Adipose tissue (tissue), 3 donors: Measurements from ENCODE around the gene PARM1. TPM values are rescaled to one million over a fixed set of nuclear protein-coding genes. Genes with fewer than 3 reads are reported as not detected.

Experiments used
- H3K27ac ChIP-seq: one replicate; pipeline ENCODE4 v1.5.1; 2013; ENCODE audit warnings: low read depth, low read length
- WGBS, 3 donors: extraction: QIAGEN DNeasy Blood & Tissue Kit; methylation state at CpG; one replicate each; pipeline ENCODE4 v1.1.7; 2013; 5-methylcytosine and 5-hydroxymethylcytosine counted together
- polyA plus RNA-seq, 3 donors: library from polyadenylated mRNA; stranded (reverse); fragments of 200-250 nt; gene quantifications; one replicate each; pipeline ENCODE4 v1.2.3, GENCODE V29; 2013
- donor health status: healthy with polysubstance abuse.
- donor health status: Bipolar disorder and iron deficiency.
- donor health status: healthy.

The PARM1 gene, protein sequence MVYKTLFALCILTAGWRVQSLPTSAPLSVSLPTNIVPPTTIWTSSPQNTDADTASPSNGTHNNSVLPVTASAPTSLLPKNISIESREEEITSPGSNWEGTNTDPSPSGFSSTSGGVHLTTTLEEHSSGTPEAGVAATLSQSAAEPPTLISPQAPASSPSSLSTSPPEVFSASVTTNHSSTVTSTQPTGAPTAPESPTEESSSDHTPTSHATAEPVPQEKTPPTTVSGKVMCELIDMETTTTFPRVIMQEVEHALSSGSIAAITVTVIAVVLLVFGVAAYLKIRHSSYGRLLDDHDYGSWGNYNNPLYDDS
- 10 to 100 TPM in 2 of 3 donors, 1 to 10 TPM in 1; 9.5 to 16.0 (median 11.3) TPM for polyA plus RNA-seq

GRCh38 chr4:74932832-74933561, at the start of gene PARM1:
Gene PARM1 (plus strand): TSS chr4:74933116. CDS start chr4:74933328, 212 bp downstream.
- no peak within 1 kb of the TSS for H3K27ac ChIP-seq
- WGBS, 3 donors, result 1% methylated on average over 53 to 64 of the region's 64 CpGs

- H3K27ac ChIP-seq, result no peak overlapping the region
- 13 to 40% (median 39%) methylated on average over 2 of the region's 2 CpGs for WGBS, 3 donors
Measured at GRCh38 chr4:74884266-74884665, 48.6 kb upstream of the PARM1 start.

DNA sequence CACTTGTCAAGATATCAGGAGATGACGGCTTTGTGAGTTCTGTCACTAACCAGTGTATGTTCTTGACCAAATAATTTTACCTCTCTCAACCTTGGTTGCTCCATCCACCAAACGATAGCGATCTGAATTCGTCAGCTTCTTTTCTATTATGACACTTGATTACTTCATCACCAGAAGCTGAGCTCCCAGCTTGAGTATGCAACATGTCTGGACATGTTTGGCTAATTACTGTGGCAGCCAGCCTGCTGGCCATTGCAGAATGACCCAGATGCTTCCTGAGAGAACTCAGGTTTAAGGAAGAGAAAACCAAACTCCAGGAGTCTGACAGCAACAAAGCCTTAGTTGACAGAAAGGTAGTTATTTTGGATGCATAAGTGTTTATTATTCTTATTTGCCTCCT, 46.4 kb upstream of the PARM1 start:
- H3K27ac ChIP-seq, result no peak overlapping the region
- 65 to 90% (median 72%) methylated on average over 4 of the region's 4 CpGs for WGBS, 3 donors

- 52 to 74% (median 58%) methylated on average over 5 of the region's 5 CpGs for WGBS, 3 donors
- H3K27ac ChIP-seq, result no peak overlapping the region
Measured at GRCh38 chr4:74890341-74890740, 42.6 kb upstream of the PARM1 start.

- H3K27ac ChIP-seq, result no peak overlapping the region
- WGBS, 3 donors, result 61 to 84% (median 80%) methylated on average over 1 of the region's 1 CpG
Measured at GRCh38 chr4:74891037-74891436, 41.9 kb upstream of the PARM1 start.

DNA sequence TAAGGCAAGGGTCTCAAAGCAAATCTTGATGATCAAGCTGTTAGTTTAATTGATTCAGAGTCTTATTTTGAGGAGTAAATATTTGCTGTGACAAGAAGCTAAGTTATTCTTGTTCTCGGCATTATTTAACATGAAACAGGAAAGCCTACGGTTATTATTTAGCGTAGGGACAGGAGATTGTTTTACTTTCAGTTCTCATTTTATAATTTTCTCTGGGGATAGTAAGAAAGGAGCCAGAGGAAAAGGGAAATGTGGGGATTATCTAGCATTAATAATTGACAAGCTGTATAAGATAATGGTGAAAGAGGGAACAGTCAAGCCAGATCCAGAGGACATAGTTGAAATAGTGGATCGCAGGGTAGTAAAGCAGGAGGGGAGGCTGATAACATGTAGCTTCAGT, 39.7 kb upstream of the PARM1 start:
- H3K27ac ChIP-seq, result no peak overlapping the region
- 35 to 50% (median 39%) methylated on average over 4 of the region's 4 CpGs for WGBS, 3 donors

DNA sequence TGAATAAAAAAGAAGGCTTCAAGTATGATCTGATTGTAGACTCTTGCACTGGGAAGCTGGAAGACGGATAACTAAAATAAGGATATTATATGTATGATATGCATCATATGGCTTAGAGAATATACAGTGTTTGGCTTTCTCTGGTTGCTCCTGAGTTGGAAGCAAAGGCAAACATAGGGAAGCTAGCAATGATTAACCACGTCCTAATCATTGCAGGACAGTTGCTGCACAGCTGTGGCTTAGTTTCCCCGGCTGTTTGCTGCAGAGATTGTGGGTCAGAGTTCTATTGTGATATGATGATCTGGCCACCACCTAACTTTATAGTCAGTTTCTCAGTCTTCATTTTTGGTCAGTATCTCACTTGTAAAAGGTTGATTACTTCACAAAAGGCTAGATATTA, 36.3 kb upstream of the PARM1 start:
- WGBS, 3 donors, result 52 to 81% (median 79%) methylated on average over 3 of the region's 3 CpGs
- no peak overlapping the region for H3K27ac ChIP-seq

GRCh38 chr4:74897386-74897785, 35.5 kb upstream of the PARM1 start:
- 74 to 85% (median 83%) methylated on average over 2 of the region's 2 CpGs for WGBS, 3 donors
- no peak overlapping the region for H3K27ac ChIP-seq

DNA sequence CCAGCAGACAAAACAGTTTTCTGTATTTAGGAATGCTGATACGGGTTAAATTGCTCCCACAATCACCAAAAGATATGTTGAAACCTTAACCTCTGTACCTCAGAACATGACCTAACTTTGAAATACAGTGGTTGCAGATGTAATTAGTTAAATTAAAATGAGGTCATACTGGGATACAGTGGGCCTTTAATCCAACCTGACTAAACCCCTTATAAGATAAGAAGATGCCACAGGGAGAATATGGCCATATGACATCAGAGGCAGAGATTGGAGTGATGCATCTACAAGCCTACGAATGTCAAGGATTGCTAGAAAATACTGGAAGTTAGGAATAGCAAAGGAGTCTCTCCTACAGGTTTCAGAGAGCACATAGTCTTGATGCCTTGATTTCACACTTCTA, 32.1 kb upstream of the PARM1 start:
- WGBS, 3 donors, result 72 to 84% (median 78%) methylated on average over 2 of the region's 2 CpGs
- H3K27ac ChIP-seq, result no peak overlapping the region

GRCh38 chr4:74904509-74905065, 28.3 kb upstream of the PARM1 start:
- H3K27ac ChIP-seq, result no peak overlapping the region
- WGBS, 3 donors, result 38 to 74% (median 52%) methylated on average over 3 of the region's 3 CpGs

- 69 to 73% (median 69%) methylated on average over 2 of the region's 2 CpGs for WGBS, 3 donors
- H3K27ac ChIP-seq, result no peak overlapping the region
Measured at GRCh38 chr4:74906771-74907170, 26.1 kb upstream of the PARM1 start.

DNA sequence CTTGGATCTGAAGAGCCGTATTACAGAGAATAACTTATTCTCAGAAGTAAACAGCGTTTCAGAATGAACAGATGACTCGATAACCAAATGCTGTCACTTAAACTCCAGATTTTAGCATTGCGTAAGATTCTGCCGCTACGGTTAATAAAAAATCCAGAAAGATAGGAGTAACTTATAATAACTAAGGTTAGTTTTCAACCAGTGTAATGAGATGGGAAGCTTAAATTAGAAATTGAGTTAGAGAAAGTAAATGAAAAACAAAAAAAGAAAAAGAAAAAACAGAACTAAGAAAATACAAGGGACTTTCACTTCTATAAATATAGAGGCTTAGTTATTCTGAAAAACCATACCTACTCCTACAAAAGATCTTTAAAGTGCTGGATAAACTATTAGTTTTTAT, 13.1 kb upstream of the PARM1 start:
- no peak overlapping the region for H3K27ac ChIP-seq
- WGBS, 3 donors, result 63 to 92% (median 75%) methylated on average over 6 of the region's 6 CpGs

DNA sequence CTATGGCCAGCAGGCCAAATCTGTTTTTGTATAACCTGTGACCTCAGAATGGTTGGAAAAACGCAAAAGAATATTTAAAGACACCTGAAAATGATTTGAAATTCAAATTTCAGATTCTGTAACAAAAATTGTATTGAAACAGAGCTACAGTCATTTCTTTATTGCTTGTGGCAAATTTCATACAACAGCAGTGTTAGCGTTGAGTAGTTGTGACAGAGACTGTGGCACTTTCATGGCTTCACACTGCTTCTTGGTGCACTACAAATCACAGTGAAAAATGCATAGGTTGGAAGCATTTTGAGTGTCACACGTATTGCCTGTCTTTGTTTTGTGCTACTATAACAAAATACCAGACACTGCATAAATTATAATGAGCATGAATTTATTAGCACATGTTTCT, 12.2 kb upstream of the PARM1 start:
- whole genome bisulfite sequencing, 3 donors, result 79 to 83% (median 82%) methylated on average over 3 of the region's 3 CpGs

GRCh38 chr4:74921490-74921889, 11.4 kb upstream of the PARM1 start:
- H3K27ac ChIP-seq, result no peak overlapping the region

More for the DNA sequence above, 12.2 kb upstream of the PARM1 start:
- no peak overlapping the region for H3K27ac ChIP-seq

DNA sequence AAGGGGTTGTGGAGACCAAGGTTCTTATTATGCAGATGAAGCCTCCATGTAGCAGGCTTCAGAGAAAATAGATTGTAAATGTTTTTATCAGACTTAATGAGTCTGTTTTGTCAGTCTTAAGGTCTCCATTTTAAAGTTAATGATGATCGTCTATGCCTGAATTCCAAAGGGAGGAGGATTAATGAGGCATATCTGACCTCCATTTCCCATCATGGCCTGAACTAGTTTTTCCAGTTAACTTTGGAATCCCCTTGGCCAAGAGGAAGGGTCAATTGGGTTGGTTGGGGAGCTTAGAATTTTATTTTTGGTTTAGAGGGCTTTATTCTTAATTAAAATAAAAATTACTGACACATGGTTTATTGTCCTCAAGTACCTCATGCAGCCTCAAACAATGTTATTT, 6.9 kb upstream of the PARM1 start:
- H3K27ac ChIP-seq, result no peak overlapping the region
- WGBS, 3 donors, result 69 to 78% (median 75%) methylated on average over 1 of the region's 1 CpG

DNA sequence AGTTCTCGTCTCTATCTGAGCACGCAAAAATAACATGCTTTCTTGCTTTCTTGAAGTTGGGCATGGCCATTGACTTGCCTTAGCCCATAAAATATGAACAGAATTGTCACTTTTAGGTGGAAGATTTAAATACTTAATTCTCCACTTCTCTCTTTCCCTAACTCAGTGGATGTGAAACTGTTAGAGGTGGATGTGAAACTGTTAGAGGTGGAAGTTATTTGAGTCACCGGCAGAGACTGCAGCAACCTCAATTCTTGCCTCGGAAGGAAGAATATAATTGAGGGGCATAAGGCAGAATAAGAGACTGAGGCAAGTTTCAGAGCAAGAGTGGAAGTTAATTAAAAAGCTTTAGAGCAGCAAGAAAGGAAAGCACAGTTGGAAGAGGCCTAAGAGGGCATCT, 2.8 kb upstream of the PARM1 start:
- WGBS, 3 donors, result 84 to 90% (median 86%) methylated on average over 4 of the region's 4 CpGs

GRCh38 chr4:74931376-74931775, 1.5 kb upstream of the PARM1 start:
- WGBS, 3 donors, result 60 to 84% (median 84%) methylated on average over 2 of the region's 2 CpGs
- H3K27ac ChIP-seq, result no peak overlapping the region

More for the DNA sequence above, 2.8 kb upstream of the PARM1 start:
- no peak overlapping the region for H3K27ac ChIP-seq

DNA sequence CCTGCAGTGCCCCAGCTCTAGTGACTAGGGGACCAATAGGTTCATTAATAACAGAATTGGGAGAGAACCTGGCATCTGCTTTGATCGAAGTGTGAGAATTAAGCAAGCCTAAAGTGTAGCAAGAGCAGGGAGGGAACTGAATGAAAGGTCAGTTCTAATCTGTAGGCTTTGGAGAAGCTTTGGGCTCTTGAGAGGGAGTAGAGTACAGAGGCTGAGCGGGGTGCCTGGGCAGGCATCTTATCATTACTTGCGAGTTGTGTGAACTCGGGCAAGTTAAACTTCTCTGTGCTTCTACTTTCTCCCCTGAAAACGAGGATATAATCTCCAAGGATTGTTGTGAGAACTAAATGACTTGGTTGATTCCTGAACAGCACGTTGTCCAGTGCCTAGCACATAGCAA, 906 bp upstream of the PARM1 start:
- H3K27ac ChIP-seq, result no peak overlapping the region
- WGBS, 3 donors, result 55 to 74% (median 70%) methylated on average over 6 of the region's 6 CpGs

DNA sequence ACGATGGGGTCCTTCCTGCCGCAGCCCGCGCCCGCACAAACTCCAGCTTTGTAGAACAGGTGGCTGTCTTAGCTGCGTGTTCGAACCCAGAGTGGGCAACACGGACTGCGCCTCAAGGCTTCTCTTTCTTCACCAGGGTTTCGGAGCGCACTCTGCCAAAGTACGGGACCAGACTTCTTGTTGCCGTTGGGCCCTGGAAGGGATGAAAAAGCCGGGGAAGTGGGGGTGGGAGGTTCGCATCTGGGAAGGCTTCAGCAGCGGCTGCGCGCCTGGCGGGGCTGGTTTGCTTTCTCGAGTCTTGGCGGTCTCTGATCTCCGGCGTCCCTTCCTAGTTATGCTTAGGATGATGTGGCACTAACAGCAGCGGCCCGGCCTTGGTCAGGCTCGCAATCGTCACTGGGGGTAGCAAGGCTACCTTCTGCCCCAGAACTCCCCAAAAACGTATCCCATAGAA, 673 bp downstream of the PARM1 start:
- WGBS, 3 donors, result 1 to 3% (median 2%) methylated on average over 28 of the region's 28 CpGs
- no peak overlapping the region for H3K27ac ChIP-seq
